ENCODE data around the gene MPPED1.

The MPPED1 gene

GRCh38 chr22:43431808-43432554, 20.2 kb downstream of the MPPED1 start:
- DNase-seq (ENCODE audit: low spot score): no peak

GRCh38 chr22:43432883-43433415, 21.1 kb downstream of the MPPED1 start:
- DNase-seq (ENCODE audit: low spot score): no peak

- no peak for DNase-seq (ENCODE audit: low spot score)
Observed at GRCh38 chr22:43433451-43434274, 21.8 kb downstream of the MPPED1 start.

GRCh38 chr22:43434275-43434927, 22.6 kb downstream of the MPPED1 start:
- no peak for DNase-seq (ENCODE audit: low spot score)

- no peak for DNase-seq (ENCODE audit: low spot score)
Observed at GRCh38 chr22:43434928-43435311, 23.1 kb downstream of the MPPED1 start.

GRCh38 chr22:43435851-43436811, 24.3 kb downstream of the MPPED1 start:
- DNase-seq (ENCODE audit: low spot score): no peak

- no peak for DNase-seq (ENCODE audit: low spot score)
Observed at GRCh38 chr22:43436868-43437267, 25.1 kb downstream of the MPPED1 start.

GRCh38 chr22:43437871-43438475, 26.2 kb downstream of the MPPED1 start:
- no peak for DNase-seq (ENCODE audit: low spot score)

GRCh38 chr22:43438666-43439347, 27.0 kb downstream of the MPPED1 start:
- DNase-seq (ENCODE audit: low spot score): no peak

GRCh38 chr22:43439368-43440103, 27.7 kb downstream of the MPPED1 start:
- DNase-seq (ENCODE audit: low spot score): no peak

GRCh38 chr22:43440104-43440387, 28.2 kb downstream of the MPPED1 start:
- no peak for DNase-seq (ENCODE audit: low spot score)

GRCh38 chr22:43440556-43440955, 28.7 kb downstream of the MPPED1 start:
- no peak for DNase-seq (ENCODE audit: low spot score)

GRCh38 chr22:43441216-43441615, 29.4 kb downstream of the MPPED1 start:
- no peak for DNase-seq (ENCODE audit: low spot score)

GRCh38 chr22:43441751-43442150, 29.9 kb downstream of the MPPED1 start:
- DNase-seq (ENCODE audit: low spot score): no peak

GRCh38 chr22:43442386-43443151, 30.8 kb downstream of the MPPED1 start:
- DNase-seq (ENCODE audit: low spot score): no peak

- no peak for DNase-seq (ENCODE audit: low spot score)
Observed at GRCh38 chr22:43443152-43443471, 31.3 kb downstream of the MPPED1 start.

- DNase-seq (ENCODE audit: low spot score): no peak
Observed at GRCh38 chr22:43446037-43446803, 34.4 kb downstream of the MPPED1 start.

- DNase-seq (ENCODE audit: low spot score): no peak
Observed at GRCh38 chr22:43446916-43447315, 35.1 kb downstream of the MPPED1 start.

- DNase-seq (ENCODE audit: low spot score): no peak
Observed at GRCh38 chr22:43447380-43447779, 35.6 kb downstream of the MPPED1 start.

Measured in putamen (tissue), 1 donor.